OCI-LY7 (cell line): ENCODE measurements around the gene CD38.

Experiments used
- CTCF ChIP-seq: fragments of 200-600 bp; sonication (generic); conservative IDR thresholded peaks from 2 replicates; pipeline ENCODE4 v1.5.1; 2014; ENCODE audit warnings: mild to moderate bottlenecking, antibody characterized with exemption, low read length, moderate library complexity, mixed read lengths
- EZH2phosphoT487 ChIP-seq: fragments of 200-600 bp; sonication (generic); IDR thresholded peaks from 2 replicates; pipeline ENCODE4 v1.6.1; 2018; ENCODE audit warnings: low read depth, borderline replicate concordance, mild to moderate bottlenecking, mixed run types, antibody characterized with exemption, low read length, moderate library complexity, mixed read lengths

- TF ChIP-seq CTCF (no peak), EZH2phosphoT487 (no peak)
Measured at GRCh38 chr4:15837591-15837990, 59.5 kb downstream of the CD38 start.
